Astrocyte of the cerebellum (primary cell): Measurements from ENCODE around the gene ZNF263.

Experiments used
- DNase-seq: peaks from one replicate; pipeline ENCODE4 v3.0.0-alpha.2; 2011; ENCODE audit warnings: low read depth
- H3K4me3 ChIP-seq: 2 replicates; pipeline ENCODE4 v1.5.1; 2011; ENCODE audit warnings: mild to moderate bottlenecking, low read depth, low read length, moderate library complexity
- CTCF ChIP-seq: IDR thresholded peaks from 2 replicates; pipeline ENCODE4 v1.5.1; 2012; ENCODE audit warnings: low read length, low read depth, moderate library complexity, mild to moderate bottlenecking; ENCODE audit errors: missing control alignments
- in situ Hi-C: cut with HindIII; loops from 2 replicates; pipeline ENCODE4 v1.10.0; 2017; ENCODE audit warnings: low sequenced_read_pairs

ZNF263 gene

GRCh38 chr16:3281222-3281820 lies 2.0 kb upstream of the ZNF263 start:
- TF ChIP-seq CTCF: no peak
- no peak for DNase-seq
- in situ Hi-C loops: no loop called here
- H3K4me3 ChIP-seq: no peak overlapping the region

DNA sequence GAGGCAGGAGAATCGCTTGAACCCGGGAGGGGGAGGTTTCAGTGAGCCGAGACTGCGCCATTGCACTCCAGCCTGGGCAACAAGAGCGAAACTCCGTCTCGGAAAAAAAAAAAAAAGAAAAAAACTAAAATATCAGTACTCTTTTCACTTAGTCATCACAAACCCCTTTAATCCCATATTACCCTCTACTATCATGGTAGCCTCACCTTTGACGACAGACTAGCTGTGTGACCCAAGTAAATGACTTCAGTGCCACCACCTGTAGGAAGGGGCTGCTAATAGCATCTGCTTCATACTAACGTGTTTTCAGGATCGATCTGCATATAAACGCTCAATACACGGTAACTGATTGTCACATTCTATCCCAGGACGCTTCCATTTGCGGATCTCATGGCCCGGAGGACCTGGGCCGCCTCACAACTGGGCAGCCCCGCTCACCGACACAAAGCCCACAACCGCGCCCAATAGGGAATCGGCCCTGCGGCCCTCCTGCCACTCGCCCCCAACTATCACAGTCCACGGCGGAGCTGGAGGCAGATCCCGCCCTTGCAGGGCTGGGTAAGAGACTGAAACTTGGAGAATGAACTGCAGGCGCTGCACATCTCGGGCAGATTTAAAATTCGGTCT lies 1.1 kb upstream of the ZNF263 start:
- in situ Hi-C loops: no loop called here
- peak overlapping the region; percentile 95 for H3K4me3 ChIP-seq
- TF ChIP-seq CTCF: no peak
- no peak for DNase-seq

GRCh38 chr16:3283543-3284447 lies 504 bp downstream of the ZNF263 start:
- DNase-seq: no peak
- no peak for TF ChIP-seq CTCF
- in situ Hi-C loops: no loop called here
- peak overlapping the region; percentile 95 for H3K4me3 ChIP-seq

- in situ Hi-C loops: no loop called here
- no peak for TF ChIP-seq CTCF
- H3K4me3 ChIP-seq: peak overlapping the region; percentile 95
- no peak for DNase-seq
Observed at GRCh38 chr16:3285131-3285530, 1.8 kb downstream of the ZNF263 start.

- TF ChIP-seq CTCF: no peak
- H3K4me3 ChIP-seq: no peak overlapping the region
- DNase-seq: no peak
- in situ Hi-C loops: no loop called here
Observed at GRCh38 chr16:3289998-3290673, 6.8 kb downstream of the ZNF263 start.

- TF ChIP-seq CTCF: no peak
- H3K4me3 ChIP-seq: no peak overlapping the region
- no peak for DNase-seq
- in situ Hi-C loops: no loop called here
Observed at GRCh38 chr16:3292604-3293003, 9.3 kb downstream of the ZNF263 start.
